DND-41 (cell line): Measurements from ENCODE around the gene SDCCAG8.

Experiments used
- ATAC-seq: fragments of 200-7000 bp; cut with Tn5 transposase; 3 replicates; pipeline ENCODE4 v1.9.1; 2021; ENCODE audit warnings: low read depth; ENCODE audit not compliant: insufficient read depth
- DNase-seq: peaks from one replicate; pipeline ENCODE4 v3.0.0-alpha.2; 2020
- H2AFZ ChIP-seq: 2 replicates; pipeline ENCODE4 v1.6.0; 2012; ENCODE audit warnings: low read depth, low read length
- H3K27ac ChIP-seq: 2 replicates; pipeline ENCODE4 v1.5.1; 2012; ENCODE audit warnings: low read length, inconsistent platforms
- H3K27me3 ChIP-seq: fragments of 200-600 bp; sonication (generic); 2 replicates; pipeline ENCODE4 v1.6.0; 2012; ENCODE audit warnings: low read length, mild to moderate bottlenecking, inconsistent platforms; ENCODE audit not compliant: insufficient read depth, poor library complexity
- H3K36me3 ChIP-seq: 2 replicates; pipeline ENCODE4 v1.5.1; 2012; ENCODE audit warnings: low read length, inconsistent platforms; ENCODE audit not compliant: insufficient read depth
- H3K4me1 ChIP-seq: 2 replicates; pipeline ENCODE4 v1.5.1; 2012; ENCODE audit warnings: mild to moderate bottlenecking, low read length; ENCODE audit not compliant: insufficient read depth
- H3K4me2 ChIP-seq: 2 replicates; pipeline ENCODE4 v1.6.0; 2012; ENCODE audit warnings: mild to moderate bottlenecking, moderate library complexity, low read length, inconsistent platforms; ENCODE audit not compliant: insufficient read depth
- H3K4me3 ChIP-seq, 2 experiments: fragments of 200-600 bp in 1 of 2; shearing (Covaris generic) in 1 of 2; 2 replicates each; pipeline ENCODE4 v1.5.1; 2012 to 2016; ENCODE audit warnings: inconsistent platforms in 2 of 2, low read length in 2 of 2, mild to moderate bottlenecking in 2 of 2, low read depth in 1 of 2, moderate library complexity in 1 of 2
- H3K79me2 ChIP-seq: 2 replicates; pipeline ENCODE4 v1.6.0; 2012; ENCODE audit warnings: low read length, inconsistent platforms; ENCODE audit not compliant: insufficient read depth
- H3K9ac ChIP-seq: 2 replicates; pipeline ENCODE4 v1.6.0; 2012; ENCODE audit warnings: low read depth, mild to moderate bottlenecking, inconsistent platforms, low read length, moderate library complexity
- H3K9me3 ChIP-seq: 2 replicates; pipeline ENCODE4 v1.5.1; 2012; ENCODE audit warnings: low read length, moderate library complexity, mild to moderate bottlenecking, inconsistent platforms; ENCODE audit not compliant: insufficient read depth, severe bottlenecking
- H4K20me1 ChIP-seq: 2 replicates; pipeline ENCODE4 v1.6.0; 2012; ENCODE audit warnings: low read length; ENCODE audit not compliant: insufficient read depth
- CTCF ChIP-seq: IDR thresholded peaks from 2 replicates; pipeline ENCODE4 v1.5.1; 2012; ENCODE audit warnings: borderline replicate concordance, low read length, moderate library complexity, mild to moderate bottlenecking; ENCODE audit not compliant: poor library complexity, severe bottlenecking; ENCODE audit errors: extremely low read depth
- EZH2 ChIP-seq: IDR thresholded peaks from 3 replicates; pipeline ENCODE4 v1.6.1; 2012; ENCODE audit warnings: borderline replicate concordance, low read depth, mild to moderate bottlenecking, moderate library complexity, low read length, inconsistent platforms; ENCODE audit not compliant: severe bottlenecking

SDCCAG8 gene

GRCh38 chr1:243345205-243345604 is 89.4 kb downstream of the SDCCAG8 start:
- H3K4me3 ChIP-seq: no peak overlapping the region
- H3K4me2 ChIP-seq: no peak overlapping the region
- ATAC-seq: 0 out of 3 replicates have a peak, but pooled peaks have one; percentile 48
- H3K27me3 ChIP-seq: no peaks in the 10 kb centered on the region
- H3K4me1 ChIP-seq: no peaks in the 10 kb centered on the region
- no peaks in the 10 kb centered on the region for H4K20me1 ChIP-seq
- no peaks in the 10 kb centered on the region for H3K9me3 ChIP-seq
- no peak overlapping the region for H2AFZ ChIP-seq
- no peak overlapping the region for H3K27ac ChIP-seq
- no peak overlapping the region for H3K9ac ChIP-seq
- TF ChIP-seq EZH2 (no peak), CTCF (peak; percentile 41)
- peaks cover 7% of the 10 kb centered on the region; the same call in 1 of the 2 replicates for H3K36me3 ChIP-seq
- DNase-seq: peak; percentile 17
- H3K79me2 ChIP-seq: no peaks in the 10 kb centered on the region

- no peak for ATAC-seq
- Histone ChIP-seq H3K79me2 (no peaks in the 10 kb centered on the region), H3K9ac (no peak overlapping the region), H3K4me3 (no peak overlapping the region), H3K9me3 (no peaks in the 10 kb centered on the region), H3K4me2 (no peak overlapping the region), H3K27ac (no peak overlapping the region), H3K4me1 (no peaks in the 10 kb centered on the region), H2AFZ (no peak overlapping the region), H4K20me1 (no peaks in the 10 kb centered on the region), H3K27me3 (no peaks in the 10 kb centered on the region), H3K36me3 (peaks cover 10% of the 10 kb centered on the region; the same call in 1 of the 2 replicates)
- no peak for DNase-seq
- TF ChIP-seq EZH2 (no peak), CTCF (no peak)
Measured at GRCh38 chr1:243346016-243346415, 90.2 kb downstream of the SDCCAG8 start.

- Histone ChIP-seq H3K9ac (no peak overlapping the region), H3K79me2 (no peaks in the 10 kb centered on the region), H3K4me3 (no peak overlapping the region), H3K27ac (no peak overlapping the region), H2AFZ (no peak overlapping the region), H3K9me3 (no peaks in the 10 kb centered on the region), H3K4me1 (no peaks in the 10 kb centered on the region), H4K20me1 (no peaks in the 10 kb centered on the region), H3K36me3 (peaks cover 12% of the 10 kb centered on the region; the same call in 1 of the 2 replicates), H3K4me2 (no peak overlapping the region), H3K27me3 (no peaks in the 10 kb centered on the region)
- no peak for DNase-seq
- ATAC-seq: no peak
- no peak for TF ChIP-seq CTCF
- no peak for TF ChIP-seq EZH2
Measured at GRCh38 chr1:243346468-243346867, 90.6 kb downstream of the SDCCAG8 start.

GRCh38 chr1:243348331-243348730 is 92.5 kb downstream of the SDCCAG8 start:
- peaks cover under 1% of the 10 kb centered on the region; the same call in 1 of the 2 replicates for H3K4me1 ChIP-seq
- H3K9ac ChIP-seq: no peak overlapping the region
- peaks cover 12% of the 10 kb centered on the region; the same call in 1 of the 2 replicates for H3K36me3 ChIP-seq
- H3K27me3 ChIP-seq: no peaks in the 10 kb centered on the region
- H3K4me3 ChIP-seq: no peak overlapping the region
- no peaks in the 10 kb centered on the region for H3K9me3 ChIP-seq
- H3K79me2 ChIP-seq: no peaks in the 10 kb centered on the region
- H3K27ac ChIP-seq: no peak overlapping the region
- H2AFZ ChIP-seq: no peak overlapping the region
- no peak for TF ChIP-seq EZH2
- TF ChIP-seq CTCF: no peak
- H3K4me2 ChIP-seq: no peak overlapping the region
- no peak for ATAC-seq
- no peak for DNase-seq
- no peaks in the 10 kb centered on the region for H4K20me1 ChIP-seq
